AG04449 (cell line): ENCODE data around the gene SLC12A4.

Experiments used
- CTCF ChIA-PET: fragments of 350-600 bp; formaldehyde crosslinking; extraction: SDS; loops from one replicate; lab custom pipeline; 2021; ENCODE audit warnings: antibody characterized with exemption; lab: Yijun Ruan, JAX
- POLR2A ChIA-PET: fragments of 400-600, 350-600 bp; formaldehyde crosslinking; extraction: SDS; loops from one replicate; lab custom pipeline; 2020; ENCODE audit warnings: antibody characterized with exemption, inconsistent platforms; lab: Yijun Ruan, JAX
- DNase-seq: peaks from one replicate; pipeline ENCODE4 v3.0.0-alpha.2; 2010; ENCODE audit warnings: low read depth, low spot score
- H3K4me3 ChIP-seq: 2 replicates; pipeline ENCODE4 v1.5.1; 2011; ENCODE audit warnings: low read depth, mild to moderate bottlenecking, control low read depth, low read length
- TF ChIP-seq, protein P1 (sequence below): IDR thresholded peaks from one replicate; pipeline ENCODE4 v1.5.1; 2011; ENCODE audit warnings: mild to moderate bottlenecking, moderate library complexity, low read length, control low read depth, inconsistent platforms; ENCODE audit not compliant: insufficient read depth; ENCODE audit errors: missing control alignments

Gene SLC12A4

DNA sequence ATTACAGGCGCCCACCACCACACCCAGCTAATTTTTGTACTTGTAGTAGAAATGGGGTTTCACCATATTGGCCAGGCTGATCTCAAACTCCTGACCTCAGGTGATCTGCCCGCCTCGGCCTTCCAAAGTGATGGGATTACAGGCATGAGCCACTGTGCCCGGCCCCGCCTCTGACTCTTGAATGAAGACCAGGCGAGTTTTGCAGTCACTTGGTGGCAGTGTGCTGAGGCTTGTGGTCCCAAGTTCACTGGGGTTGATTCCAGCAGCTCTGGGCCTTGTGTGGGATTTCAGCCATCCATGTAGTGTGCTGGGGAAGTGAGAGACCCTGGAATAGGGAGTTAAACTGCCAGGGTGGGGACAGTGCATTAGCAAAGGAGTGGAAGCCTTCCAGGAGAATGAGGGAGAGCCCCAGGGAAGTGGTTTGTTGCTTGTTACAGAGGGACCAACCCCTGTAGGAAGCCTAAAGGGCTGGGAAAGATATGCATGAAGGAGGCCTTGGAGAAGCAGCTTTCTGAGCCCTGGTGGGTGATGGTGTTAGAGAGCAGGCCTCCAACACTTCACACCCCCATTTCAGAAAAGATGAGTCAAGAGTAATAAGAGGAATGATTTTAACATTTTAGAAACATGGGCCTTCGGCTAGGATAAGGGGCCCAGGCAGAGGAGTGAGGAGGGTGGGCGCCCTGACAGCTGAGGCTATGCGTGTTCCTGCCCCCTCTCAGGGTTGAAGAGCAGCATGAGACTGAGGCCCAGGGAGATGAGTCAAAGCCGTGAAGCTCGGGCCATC is 60.8 kb downstream of the SLC12A4 start:
- TF ChIP-seq, protein P1, sequence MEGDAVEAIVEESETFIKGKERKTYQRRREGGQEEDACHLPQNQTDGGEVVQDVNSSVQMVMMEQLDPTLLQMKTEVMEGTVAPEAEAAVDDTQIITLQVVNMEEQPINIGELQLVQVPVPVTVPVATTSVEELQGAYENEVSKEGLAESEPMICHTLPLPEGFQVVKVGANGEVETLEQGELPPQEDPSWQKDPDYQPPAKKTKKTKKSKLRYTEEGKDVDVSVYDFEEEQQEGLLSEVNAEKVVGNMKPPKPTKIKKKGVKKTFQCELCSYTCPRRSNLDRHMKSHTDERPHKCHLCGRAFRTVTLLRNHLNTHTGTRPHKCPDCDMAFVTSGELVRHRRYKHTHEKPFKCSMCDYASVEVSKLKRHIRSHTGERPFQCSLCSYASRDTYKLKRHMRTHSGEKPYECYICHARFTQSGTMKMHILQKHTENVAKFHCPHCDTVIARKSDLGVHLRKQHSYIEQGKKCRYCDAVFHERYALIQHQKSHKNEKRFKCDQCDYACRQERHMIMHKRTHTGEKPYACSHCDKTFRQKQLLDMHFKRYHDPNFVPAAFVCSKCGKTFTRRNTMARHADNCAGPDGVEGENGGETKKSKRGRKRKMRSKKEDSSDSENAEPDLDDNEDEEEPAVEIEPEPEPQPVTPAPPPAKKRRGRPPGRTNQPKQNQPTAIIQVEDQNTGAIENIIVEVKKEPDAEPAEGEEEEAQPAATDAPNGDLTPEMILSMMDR, result no peak
- no peak for DNase-seq
- CTCF ChIA-PET, result interaction anchor here (0.6 to 5.0 kb wide), 6 partner anchors 10 to 150 kb away, joined by 3 to 36 read pairs (median 3); partner anchors contain the start of gene NRN1L
- POLR2A ChIA-PET, result no interaction called here
- no peak overlapping the region for H3K4me3 ChIP-seq

DNA sequence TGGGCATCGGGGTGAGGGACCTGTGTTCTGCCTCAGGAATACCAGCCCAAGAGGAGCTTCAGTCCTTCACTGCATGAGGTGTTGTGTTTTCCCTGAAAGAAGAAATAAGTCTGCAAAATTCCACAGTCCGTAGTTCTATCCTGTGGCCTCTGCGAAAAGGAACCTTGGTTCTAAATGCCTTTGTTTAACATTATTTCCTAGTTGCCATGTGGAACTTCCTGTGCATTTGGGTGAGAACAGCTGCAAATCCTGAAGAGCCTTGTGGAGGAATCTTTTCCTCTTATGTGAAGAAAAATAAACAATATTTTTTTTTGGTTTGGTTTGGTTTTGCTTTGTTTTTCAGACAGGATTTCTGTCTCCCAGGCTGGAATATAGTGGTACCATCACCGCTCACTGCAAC is 65.6 kb downstream of the SLC12A4 start:
- no peak overlapping the region for H3K4me3 ChIP-seq
- CTCF ChIA-PET, result interaction anchor here (1.1 to 2.2 kb wide), 5 partner anchors 10 to 86 kb away, joined by 3 to 17 read pairs (median 4); partner anchors contain the start of genes NRN1L and PSKH1
- no peak for DNase-seq
- TF ChIP-seq, protein P1, result no peak
- POLR2A ChIA-PET, result no interaction called here

DNA sequence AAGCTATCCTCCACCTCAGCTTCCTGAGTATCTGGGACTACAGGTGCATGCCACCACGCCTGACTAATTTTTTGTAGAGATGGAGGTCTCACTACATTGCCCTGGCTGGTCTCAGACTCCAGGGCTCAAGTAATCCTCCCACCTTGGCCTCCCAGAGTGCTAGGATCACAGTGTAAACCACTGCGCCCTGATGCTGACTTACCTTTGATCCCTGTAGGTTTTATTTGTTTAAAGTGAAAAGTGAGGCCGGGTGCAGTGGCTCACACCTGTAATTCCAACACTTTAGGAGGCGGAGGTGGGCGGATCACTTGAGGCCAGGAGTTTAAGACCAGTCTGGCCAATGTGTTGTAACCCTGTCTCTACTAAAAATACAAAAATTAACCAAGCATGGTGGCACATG is 66.7 kb downstream of the SLC12A4 start:
- CTCF ChIA-PET, result interaction anchor here (3.6 kb wide), 1 partner anchor 18 kb away, joined by 18 read pairs; the partner anchor contains the start of gene NRN1L
- TF ChIP-seq, protein P1, result no peak
- H3K4me3 ChIP-seq, result no peak overlapping the region
- no peak for DNase-seq
- POLR2A ChIA-PET, result no interaction called here

DNA sequence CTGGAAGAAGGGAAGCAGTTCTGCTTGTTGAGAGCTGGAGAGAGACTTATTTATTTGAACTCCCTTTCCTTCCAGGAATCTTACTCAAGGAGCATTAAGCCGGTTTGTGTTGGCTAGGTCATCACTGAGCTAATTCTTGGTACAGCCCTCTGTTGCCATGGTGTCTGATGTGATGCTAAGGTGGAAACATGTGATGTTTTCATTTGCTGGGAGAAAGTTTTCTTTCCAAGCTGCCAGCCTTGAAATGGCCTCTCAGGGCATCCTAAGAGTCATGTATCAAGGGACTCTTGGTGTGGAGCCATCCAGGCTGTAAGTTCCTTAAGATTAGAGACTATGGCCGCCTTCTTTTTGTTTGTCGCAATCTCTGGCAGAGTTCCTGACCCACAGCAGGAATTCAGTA is 71.2 kb downstream of the SLC12A4 start:
- H3K4me3 ChIP-seq, result no peak overlapping the region
- ChIA-PET CTCF (interaction anchor here (1.1 to 2.5 kb wide), 4 partner anchors 13 to 224 kb away, joined by 3 to 13 read pairs (median 7); partner anchors contain the start of gene NRN1L), POLR2A (interaction anchor here (1.0 to 1.3 kb wide), 2 partner anchors 38 to 51 kb away, joined by 3 to 5 read pairs; no protein-coding TSS in a partner anchor)
- TF ChIP-seq, protein P1, result no peak
- no peak for DNase-seq

DNA sequence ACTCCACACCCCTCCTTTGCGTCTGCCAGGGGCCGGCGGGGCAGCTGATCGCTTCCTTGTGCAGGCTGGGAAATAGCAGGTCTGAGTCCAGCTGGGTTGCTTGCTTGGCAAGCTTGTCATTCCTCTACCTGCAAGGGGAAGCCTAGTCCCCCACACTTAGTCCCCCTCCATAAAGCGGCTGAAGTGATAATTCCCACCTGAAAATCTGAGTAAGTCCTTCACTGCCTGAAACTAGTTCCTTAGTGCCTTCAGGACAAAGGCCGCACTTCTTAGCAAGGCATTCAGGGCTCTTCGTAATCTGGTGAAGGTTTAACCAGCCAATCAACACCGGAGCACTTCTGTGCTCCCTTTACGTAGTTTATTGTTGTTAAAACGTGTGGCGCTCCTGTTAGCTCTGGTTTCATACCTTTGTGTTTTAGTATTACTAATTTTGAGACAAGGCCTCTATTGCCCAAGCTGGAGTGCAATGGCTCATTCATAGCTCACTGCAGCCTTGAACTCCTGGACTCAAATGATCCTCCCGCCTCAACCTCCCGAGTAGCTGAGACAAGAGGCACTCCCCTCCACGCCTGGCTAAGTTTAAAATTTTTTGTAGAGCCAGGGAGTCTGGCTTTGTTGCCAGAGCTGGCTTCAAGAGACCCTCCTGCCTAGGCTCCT is 74.6 kb downstream of the SLC12A4 start:
- H3K4me3 ChIP-seq, result peak overlapping the region; percentile 91
- TF ChIP-seq, protein P1, result no peak
- DNase-seq, result no peak
- POLR2A ChIA-PET, result interaction anchor here (0.5 kb wide), 1 partner anchor 10 kb away, joined by 3 read pairs; no protein-coding TSS in a partner anchor
- CTCF ChIA-PET, result interaction anchor here (1.0 to 4.5 kb wide), 6 partner anchors 9 to 373 kb away, joined by 3 to 47 read pairs (median 5); partner anchors contain the start of gene NRN1L
